HCT116 (cell line): ENCODE data around the gene ATP13A4. TPM values are rescaled to one million over a fixed set of nuclear protein-coding genes. Genes with fewer than 3 reads are reported as not detected.

Source experiments
- ATAC-seq: fragments of 200-7000 bp; cut with Tn5 transposase; 2 replicates; pipeline ENCODE4 v1.9.1; 2020; ENCODE audit warnings: mild to moderate bottlenecking, moderate library complexity
- BruUV-seq: library from RNA; stranded (reverse); fragments of 400-500 nt; replicated peaks from 2 replicates; lab custom pipeline; 2021; lab: Mats Ljungman, UMichigan
- CTCF ChIA-PET: fragments of 300-600 bp; sonication (Branson Sonifier 250); formaldehyde crosslinking; loops from one replicate; lab custom pipeline; 2021; ENCODE audit warnings: antibody characterized with exemption; lab: Charles Lee
- POLR2A ChIA-PET: fragments of 300-600, 350-600 bp; sonication (Branson Sonifier 250); formaldehyde crosslinking; loops from one replicate; lab custom pipeline; 2021; ENCODE audit warnings: antibody characterized with exemption; lab: Charles Lee
- RAD21 ChIA-PET, 2 experiments: fragments of 300-600 bp; sonication (Branson Sonifier 250); formaldehyde crosslinking; loops; one replicate each; lab custom pipeline; 2023; ENCODE audit warnings: low total read pairs in 2 of 2; ENCODE audit not compliant: uncharacterized antibody in 2 of 2, unreplicated experiment in 2 of 2, low non-redundant PET in 1 of 2; lab: Charles Lee
- DNase-seq: peaks from one replicate; pipeline ENCODE4 v3.0.0-alpha.2; 2010; ENCODE audit warnings: low read depth, low spot score
- H2AFZ ChIP-seq: fragments of 200-600 bp; shearing (Covaris generic), sonication (generic); 2 replicates; pipeline ENCODE4 v1.6.1; 2017; ENCODE audit warnings: low read depth, mixed run types, mixed read lengths, antibody characterized with exemption, low read length; ENCODE audit not compliant: poor library complexity, severe bottlenecking
- H3K27ac ChIP-seq: 2 replicates; pipeline ENCODE4 v1.5.1; 2012; ENCODE audit warnings: low read depth, low read length
- H3K27me3 ChIP-seq: fragments of 200-600 bp; sonication (generic); 2 replicates; pipeline ENCODE4 v1.6.1; 2016; ENCODE audit warnings: mixed run types, low read length, mixed read lengths; ENCODE audit not compliant: insufficient read depth
- H3K36me3 ChIP-seq, 2 experiments: fragments of 200-500 bp in 1 of 2; fragments of 200-600 bp in 1 of 2; sonication (Bioruptor generic) in 1 of 2; sonication (generic) in 1 of 2; 2 replicates each; pipeline versions ENCODE4 v1.5.1 to v1.6.1; 2014 to 2016; ENCODE audit warnings: low read length in 2 of 2, inconsistent platforms in 1 of 2, mixed read lengths in 1 of 2, mixed run types in 1 of 2; ENCODE audit not compliant: insufficient read depth in 2 of 2, control insufficient read depth in 1 of 2
- H3K4me1 ChIP-seq, 2 experiments: fragments of 200-600 bp in 1 of 2; sonication (generic) in 1 of 2; 2 replicates each; pipeline versions ENCODE4 v1.5.1 to v1.6.1; 2012 to 2017; ENCODE audit warnings: low read length in 2 of 2, inconsistent platforms in 1 of 2, mild to moderate bottlenecking in 1 of 2, mixed read lengths in 1 of 2, mixed run types in 1 of 2, moderate library complexity in 1 of 2; ENCODE audit not compliant: insufficient read depth in 2 of 2, control insufficient read depth in 1 of 2
- H3K4me2 ChIP-seq: fragments of 200-600 bp; sonication (generic); 2 replicates; pipeline ENCODE4 v1.6.1; 2017; ENCODE audit warnings: mixed run types, low read length, mixed read lengths
- H3K4me3 ChIP-seq, 2 experiments: fragments of 200-600 bp in 1 of 2; sonication (generic) in 1 of 2; replicated peaks in 1 of 2; 2 replicates each; pipeline ENCODE4 v1.5.1; 2011 to 2016; ENCODE audit warnings: low read length in 2 of 2, control low read depth in 1 of 2, low read depth in 1 of 2, mild to moderate bottlenecking in 1 of 2, mixed read lengths in 1 of 2, mixed run types in 1 of 2
- H3K79me2 ChIP-seq: fragments of 200-600 bp; sonication (generic); 2 replicates; pipeline ENCODE4 v1.6.1; 2017; ENCODE audit warnings: mild to moderate bottlenecking, mixed run types, low read length, moderate library complexity, mixed read lengths; ENCODE audit not compliant: insufficient read depth
- H3K9ac ChIP-seq: fragments of 200-600 bp; sonication (generic); 2 replicates; pipeline ENCODE4 v1.6.1; 2016; ENCODE audit warnings: low read length, mixed read lengths
- H3K9me2 ChIP-seq: fragments of 200-600 bp; sonication (generic), shearing (Covaris generic); 2 replicates; pipeline ENCODE4 v1.6.1; 2017; ENCODE audit warnings: mixed run types, mild to moderate bottlenecking, moderate library complexity; ENCODE audit not compliant: insufficient read depth
- H3K9me3 ChIP-seq, 2 experiments: fragments of 200-500 bp in 1 of 2; fragments of 200-600 bp in 1 of 2; sonication (Bioruptor generic) in 1 of 2; sonication (generic) in 1 of 2; 2 replicates each; pipeline ENCODE4 v1.6.1; 2014 to 2017; ENCODE audit warnings: low read length in 2 of 2, mixed read lengths in 2 of 2, inconsistent platforms in 1 of 2, low read depth in 1 of 2, mild to moderate bottlenecking in 1 of 2, mixed run types in 1 of 2, moderate library complexity in 1 of 2; ENCODE audit not compliant: control insufficient read depth in 1 of 2, insufficient read depth in 1 of 2
- H4K20me1 ChIP-seq: fragments of 200-600 bp; sonication (generic), shearing (Covaris generic); 2 replicates; pipeline ENCODE4 v1.6.1; 2017; ENCODE audit warnings: mixed run types, mild to moderate bottlenecking, moderate library complexity; ENCODE audit not compliant: insufficient read depth
- CBX3 ChIP-seq: IDR thresholded peaks from 2 replicates; pipeline ENCODE4 v1.6.1; 2012; ENCODE audit warnings: low read depth
- CEBPB ChIP-seq: IDR thresholded peaks from 2 replicates; pipeline ENCODE4 v1.6.1; 2012; ENCODE audit warnings: low read depth
- EZH2phosphoT487 ChIP-seq: fragments of 200-600 bp; IDR thresholded peaks from 2 replicates; pipeline ENCODE4 v1.6.1; 2018; ENCODE audit warnings: antibody characterized with exemption, borderline replicate concordance
- JUND ChIP-seq: IDR thresholded peaks from 2 replicates; pipeline ENCODE4 v1.6.1; 2012
- RAD21 ChIP-seq: IDR thresholded peaks from 2 replicates; pipeline ENCODE4 v1.6.1; 2012; ENCODE audit warnings: low read depth, mild to moderate bottlenecking
- SIN3A ChIP-seq: IDR thresholded peaks from 2 replicates; pipeline ENCODE4 v1.6.1; 2012; ENCODE audit warnings: low read depth
- SP1 ChIP-seq: IDR thresholded peaks from 2 replicates; pipeline ENCODE4 v1.6.1; 2012; ENCODE audit warnings: low read depth
- ZFX ChIP-seq: fragments of 450-650 bp; IDR thresholded peaks from 2 replicates; pipeline ENCODE4 v1.6.1; 2017
- ZNF274 ChIP-seq: fragments of 200-500 bp; sonication (Bioruptor generic); IDR thresholded peaks from 2 replicates; pipeline ENCODE4 v1.6.1; 2014; ENCODE audit warnings: mild to moderate bottlenecking, low read depth, low read length, inconsistent platforms
- intact Hi-C: fragments of 100-400 bp; cut with micrococcal nuclease; formaldehyde crosslinking; loops from 2 replicates; pipeline ENCODE4 v1.10.0; 2022
- total RNA-seq: library from RNA; stranded (reverse); gene quantifications from one replicate; pipeline ENCODE4 v1.2.1, GENCODE V29; 2021; ENCODE audit not compliant: unreplicated experiment
- TF ChIP-seq, protein P1 (sequence below), 3 experiments: fragments of 200-600 bp in 1 of 3; sonication (generic) in 1 of 3; IDR thresholded peaks in 2 of 3; conservative IDR thresholded peaks in 1 of 3; 2 replicates each; pipeline ENCODE4 v1.5.1; 2012 to 2017; ENCODE audit warnings: low read depth in 2 of 3, low read length in 2 of 3, antibody characterized with exemption in 1 of 3, borderline replicate concordance in 1 of 3, control low read depth in 1 of 3, mild to moderate bottlenecking in 1 of 3, mixed read lengths in 1 of 3, mixed run types in 1 of 3, moderate library complexity in 1 of 3; ENCODE audit not compliant: insufficient read depth in 1 of 3
- TF ChIP-seq, protein P2 (sequence below): IDR thresholded peaks from 2 replicates; pipeline ENCODE4 v1.6.1; 2012
- TF ChIP-seq, protein P3 (sequence below): IDR thresholded peaks from 2 replicates; pipeline ENCODE4 v1.6.1; 2012
- TF ChIP-seq, protein P4 (sequence below): IDR thresholded peaks from 2 replicates; pipeline ENCODE4 v1.6.1; 2012; ENCODE audit warnings: low read depth

Gene ATP13A4
- total RNA-seq, 1 experiment from 2014 or later, result 0.15 TPM

DNA sequence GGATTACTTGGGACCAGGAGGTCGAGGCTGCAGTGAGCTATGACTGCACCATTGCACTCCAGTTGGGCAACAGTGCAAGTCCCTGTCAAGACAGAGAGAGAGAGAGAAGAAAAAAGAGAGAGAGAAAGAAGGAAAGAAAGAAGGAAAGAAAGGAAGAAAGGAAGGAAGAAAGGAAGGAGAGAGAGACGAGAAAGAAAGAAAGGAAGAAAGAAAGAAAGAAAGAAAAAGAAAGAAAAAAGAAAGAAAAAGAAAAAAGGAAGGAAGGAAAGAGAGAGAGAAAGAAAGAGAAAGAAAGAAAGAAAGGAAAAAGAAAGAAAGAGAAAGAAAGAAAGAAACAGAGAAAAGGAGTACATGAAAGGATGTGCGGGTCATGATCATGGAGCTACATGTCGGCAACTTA is 80.2 kb downstream of the ATP13A4 start:
- RAD21 ChIA-PET, result no interaction called here
- Histone ChIP-seq H3K4me1 (no peaks in the 10 kb centered on the region), H3K9me3 (no peaks in the 10 kb centered on the region), H3K36me3 (no peaks in the 10 kb centered on the region), H2AFZ (no peak overlapping the region), H3K9me2 (no peaks in the 10 kb centered on the region), H3K4me2 (no peak overlapping the region), H4K20me1 (no peaks in the 10 kb centered on the region), H3K4me3 (no peak overlapping the region), H3K27ac (no peak overlapping the region), H3K27me3 (peaks cover 27% of the 10 kb centered on the region), H3K9ac (no peak overlapping the region), H3K79me2 (no peaks in the 10 kb centered on the region)
- CTCF ChIA-PET, result no interaction called here
- POLR2A ChIA-PET, result no interaction called here
- BruUV-seq, result no TSS peak
- no peak for ATAC-seq
- DNase-seq, result no peak
- intact Hi-C loops, result no loop called here
- TF ChIP-seq SIN3A (no peak), ZNF274 (no peak)
- TF ChIP-seq, protein P1, sequence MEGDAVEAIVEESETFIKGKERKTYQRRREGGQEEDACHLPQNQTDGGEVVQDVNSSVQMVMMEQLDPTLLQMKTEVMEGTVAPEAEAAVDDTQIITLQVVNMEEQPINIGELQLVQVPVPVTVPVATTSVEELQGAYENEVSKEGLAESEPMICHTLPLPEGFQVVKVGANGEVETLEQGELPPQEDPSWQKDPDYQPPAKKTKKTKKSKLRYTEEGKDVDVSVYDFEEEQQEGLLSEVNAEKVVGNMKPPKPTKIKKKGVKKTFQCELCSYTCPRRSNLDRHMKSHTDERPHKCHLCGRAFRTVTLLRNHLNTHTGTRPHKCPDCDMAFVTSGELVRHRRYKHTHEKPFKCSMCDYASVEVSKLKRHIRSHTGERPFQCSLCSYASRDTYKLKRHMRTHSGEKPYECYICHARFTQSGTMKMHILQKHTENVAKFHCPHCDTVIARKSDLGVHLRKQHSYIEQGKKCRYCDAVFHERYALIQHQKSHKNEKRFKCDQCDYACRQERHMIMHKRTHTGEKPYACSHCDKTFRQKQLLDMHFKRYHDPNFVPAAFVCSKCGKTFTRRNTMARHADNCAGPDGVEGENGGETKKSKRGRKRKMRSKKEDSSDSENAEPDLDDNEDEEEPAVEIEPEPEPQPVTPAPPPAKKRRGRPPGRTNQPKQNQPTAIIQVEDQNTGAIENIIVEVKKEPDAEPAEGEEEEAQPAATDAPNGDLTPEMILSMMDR (IDR thresholded peaks at IDR 0.05 in 2 of 3, conservative IDR thresholded peaks at IDR 0.05 in 1 of 3; ENCODE audit: borderline replicate concordance in 1 of 3, insufficient read depth in 1 of 3, low read depth in 2 of 3, low read length in 2 of 3), result no peak

DNA sequence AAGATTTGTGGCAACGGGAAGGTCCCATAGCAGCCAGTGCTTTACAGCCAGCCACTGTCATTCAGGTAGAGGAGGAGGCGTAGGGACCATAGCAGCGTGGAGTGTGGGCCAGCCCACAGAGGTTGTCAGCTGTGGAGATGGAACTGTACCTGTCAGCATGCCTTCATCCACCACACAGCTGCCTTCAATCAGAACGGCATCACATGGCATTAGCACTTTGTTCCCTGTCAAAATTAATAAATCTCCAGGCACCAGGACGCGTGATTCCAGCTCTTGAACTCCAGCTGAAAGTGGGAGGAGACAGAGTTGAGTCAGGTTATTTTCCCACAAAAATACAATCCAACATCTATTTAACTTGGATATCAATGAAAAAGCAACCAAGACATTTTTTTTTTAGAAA is 84.0 kb downstream of the ATP13A4 start:
- Histone ChIP-seq H4K20me1 (no peaks in the 10 kb centered on the region), H3K79me2 (no peaks in the 10 kb centered on the region), H3K27me3 (peaks cover 41% of the 10 kb centered on the region), H3K4me2 (no peak overlapping the region), H3K9me3 (no peaks in the 10 kb centered on the region), H3K27ac (no peak overlapping the region), H3K4me3 (no peak overlapping the region), H3K9ac (no peak overlapping the region), H3K4me1 (no peaks in the 10 kb centered on the region), H2AFZ (no peak overlapping the region), H3K36me3 (no peaks in the 10 kb centered on the region), H3K9me2 (no peaks in the 10 kb centered on the region)
- DNase-seq (no peak), ATAC-seq (no peak)
- CTCF ChIA-PET, result no interaction called here
- no TSS peak for BruUV-seq
- POLR2A ChIA-PET, result no interaction called here
- RAD21 ChIA-PET, result no interaction called here
- intact Hi-C loops, result no loop called here
- TF ChIP-seq, protein P2, sequence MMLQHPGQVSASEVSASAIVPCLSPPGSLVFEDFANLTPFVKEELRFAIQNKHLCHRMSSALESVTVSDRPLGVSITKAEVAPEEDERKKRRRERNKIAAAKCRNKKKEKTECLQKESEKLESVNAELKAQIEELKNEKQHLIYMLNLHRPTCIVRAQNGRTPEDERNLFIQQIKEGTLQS, result no peak
- TF ChIP-seq RAD21, result no peak
- TF ChIP-seq ZFX, result no peak
- TF ChIP-seq EZH2phosphoT487, result no peak
- TF ChIP-seq, protein P1 (IDR thresholded peaks at IDR 0.05 in 2 of 3, conservative IDR thresholded peaks at IDR 0.05 in 1 of 3; ENCODE audit: borderline replicate concordance in 1 of 3, insufficient read depth in 1 of 3, low read depth in 2 of 3, low read length in 2 of 3), result no peak
- TF ChIP-seq CBX3, result no peak
- no peak for TF ChIP-seq CEBPB
- TF ChIP-seq, protein P3, sequence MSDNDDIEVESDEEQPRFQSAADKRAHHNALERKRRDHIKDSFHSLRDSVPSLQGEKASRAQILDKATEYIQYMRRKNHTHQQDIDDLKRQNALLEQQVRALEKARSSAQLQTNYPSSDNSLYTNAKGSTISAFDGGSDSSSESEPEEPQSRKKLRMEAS, result no peak
- no peak for TF ChIP-seq SP1
- no peak for TF ChIP-seq JUND
- TF ChIP-seq, protein P4, sequence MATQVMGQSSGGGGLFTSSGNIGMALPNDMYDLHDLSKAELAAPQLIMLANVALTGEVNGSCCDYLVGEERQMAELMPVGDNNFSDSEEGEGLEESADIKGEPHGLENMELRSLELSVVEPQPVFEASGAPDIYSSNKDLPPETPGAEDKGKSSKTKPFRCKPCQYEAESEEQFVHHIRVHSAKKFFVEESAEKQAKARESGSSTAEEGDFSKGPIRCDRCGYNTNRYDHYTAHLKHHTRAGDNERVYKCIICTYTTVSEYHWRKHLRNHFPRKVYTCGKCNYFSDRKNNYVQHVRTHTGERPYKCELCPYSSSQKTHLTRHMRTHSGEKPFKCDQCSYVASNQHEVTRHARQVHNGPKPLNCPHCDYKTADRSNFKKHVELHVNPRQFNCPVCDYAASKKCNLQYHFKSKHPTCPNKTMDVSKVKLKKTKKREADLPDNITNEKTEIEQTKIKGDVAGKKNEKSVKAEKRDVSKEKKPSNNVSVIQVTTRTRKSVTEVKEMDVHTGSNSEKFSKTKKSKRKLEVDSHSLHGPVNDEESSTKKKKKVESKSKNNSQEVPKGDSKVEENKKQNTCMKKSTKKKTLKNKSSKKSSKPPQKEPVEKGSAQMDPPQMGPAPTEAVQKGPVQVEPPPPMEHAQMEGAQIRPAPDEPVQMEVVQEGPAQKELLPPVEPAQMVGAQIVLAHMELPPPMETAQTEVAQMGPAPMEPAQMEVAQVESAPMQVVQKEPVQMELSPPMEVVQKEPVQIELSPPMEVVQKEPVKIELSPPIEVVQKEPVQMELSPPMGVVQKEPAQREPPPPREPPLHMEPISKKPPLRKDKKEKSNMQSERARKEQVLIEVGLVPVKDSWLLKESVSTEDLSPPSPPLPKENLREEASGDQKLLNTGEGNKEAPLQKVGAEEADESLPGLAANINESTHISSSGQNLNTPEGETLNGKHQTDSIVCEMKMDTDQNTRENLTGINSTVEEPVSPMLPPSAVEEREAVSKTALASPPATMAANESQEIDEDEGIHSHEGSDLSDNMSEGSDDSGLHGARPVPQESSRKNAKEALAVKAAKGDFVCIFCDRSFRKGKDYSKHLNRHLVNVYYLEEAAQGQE, result no peak
- TF ChIP-seq ZNF274, result no peak
